Rectal smooth muscle tissue (tissue), 1 donor: ENCODE measurements around the gene DAGLB.
A peak's percentile ranks its signal among the peaks of the same experiment; 100 is the strongest.
"Not testable (repeated sequence)": the region's sequence is repeated elsewhere in the genome, so short reads cannot be mapped to it uniquely, and the experiment has no call there.

Experiments
- H3K27ac ChIP-seq: one replicate; pipeline ENCODE4 v1.7.0; 2013; ENCODE audit warnings: low read depth, low read length, inconsistent platforms
- H3K27me3 ChIP-seq: one replicate; pipeline ENCODE4 v1.7.0; 2013; ENCODE audit warnings: low read length; ENCODE audit not compliant: control insufficient read depth, insufficient read depth
- H3K36me3 ChIP-seq: one replicate; pipeline ENCODE4 v1.7.0; 2013; ENCODE audit warnings: low read length; ENCODE audit not compliant: control insufficient read depth, insufficient read depth
- H3K4me1 ChIP-seq: one replicate; pipeline ENCODE4 v1.7.0; 2013; ENCODE audit warnings: low read length; ENCODE audit not compliant: control insufficient read depth, insufficient read depth
- H3K4me3 ChIP-seq: one replicate; pipeline ENCODE4 v1.7.0; 2013; ENCODE audit warnings: low read length
- H3K9ac ChIP-seq: one replicate; pipeline ENCODE4 v1.7.0; 2013; ENCODE audit warnings: low read length

DAGLB gene

GRCh38 chr7:6385909-6386560, 61.7 kb downstream of the DAGLB start:
- no peak overlapping the region for H3K9ac ChIP-seq

GRCh38 chr7:6385110-6385781, 62.5 kb downstream of the DAGLB start:
- Histone ChIP-seq H3K4me3 (no peak overlapping the region), H3K36me3 (peaks cover 9% of the 10 kb centered on the region), H3K9ac (no peak overlapping the region), H3K27ac (no peak overlapping the region), H3K27me3 (no peaks in the 10 kb centered on the region), H3K4me1 (peaks cover 15% of the 10 kb centered on the region)

More at GRCh38 chr7:6385909-6386560, 61.7 kb downstream of the DAGLB start:
- H3K27ac ChIP-seq, result peak overlapping the region; percentile 47
- peaks cover 9% of the 10 kb centered on the region for H3K4me1 ChIP-seq
- H3K36me3 ChIP-seq, result peaks cover 9% of the 10 kb centered on the region
- no peak overlapping the region for H3K4me3 ChIP-seq
- H3K27me3 ChIP-seq, result no peaks in the 10 kb centered on the region

- H3K4me1 ChIP-seq, result peaks cover 21% of the 10 kb centered on the region
- no peak overlapping the region for H3K27ac ChIP-seq
- no peak overlapping the region for H3K4me3 ChIP-seq
- H3K27me3 ChIP-seq, result no peaks in the 10 kb centered on the region
- no peak overlapping the region for H3K9ac ChIP-seq
- H3K36me3 ChIP-seq, result peaks cover 9% of the 10 kb centered on the region
Observed at GRCh38 chr7:6384327-6384726, 63.4 kb downstream of the DAGLB start.

GRCh38 chr7:6382817-6383216, 64.9 kb downstream of the DAGLB start:
- peaks cover 3% of the 10 kb centered on the region for H3K36me3 ChIP-seq
- H3K4me3 ChIP-seq, result no peak overlapping the region
- no peaks in the 10 kb centered on the region for H3K27me3 ChIP-seq
- no peak overlapping the region for H3K9ac ChIP-seq
- no peak overlapping the region for H3K27ac ChIP-seq
- H3K4me1 ChIP-seq, result peaks cover 21% of the 10 kb centered on the region

- H3K4me3 ChIP-seq, H3K36me3 ChIP-seq, H3K9ac ChIP-seq, H3K27me3 ChIP-seq, H3K27ac ChIP-seq: not testable (repeated sequence)
- H3K4me1 ChIP-seq, result peaks cover 26% of the 10 kb centered on the region
Observed at GRCh38 chr7:6381846-6382245, 65.9 kb downstream of the DAGLB start.

GRCh38 chr7:6380310-6381095, 67.3 kb downstream of the DAGLB start:
- peak overlapping the region; percentile 33 for H3K27ac ChIP-seq
- peaks cover 21% of the 10 kb centered on the region for H3K4me1 ChIP-seq
- H3K4me3 ChIP-seq, result no peak overlapping the region
- no peaks in the 10 kb centered on the region for H3K27me3 ChIP-seq
- no peak overlapping the region for H3K9ac ChIP-seq
- H3K36me3 ChIP-seq, result no peaks in the 10 kb centered on the region

GRCh38 chr7:6379886-6380285, 67.9 kb downstream of the DAGLB start:
- no peak overlapping the region for H3K9ac ChIP-seq

GRCh38 chr7:6378556-6378955, 69.2 kb downstream of the DAGLB start:
- H3K4me3 ChIP-seq, H3K27ac ChIP-seq: not testable (repeated sequence)
- H3K4me1 ChIP-seq, result peaks cover 18% of the 10 kb centered on the region

More at GRCh38 chr7:6379886-6380285, 67.9 kb downstream of the DAGLB start:
- no peaks in the 10 kb centered on the region for H3K27me3 ChIP-seq
- H3K36me3 ChIP-seq, result no peaks in the 10 kb centered on the region
- no peak overlapping the region for H3K27ac ChIP-seq
- H3K4me3 ChIP-seq, result no peak overlapping the region
- peaks cover 21% of the 10 kb centered on the region for H3K4me1 ChIP-seq

GRCh38 chr7:6376820-6377219, 70.9 kb downstream of the DAGLB start:
- peaks cover 18% of the 10 kb centered on the region for H3K4me1 ChIP-seq
- peak overlapping the region; percentile 36 for H3K4me3 ChIP-seq
- no peak overlapping the region for H3K9ac ChIP-seq
- no peaks in the 10 kb centered on the region for H3K36me3 ChIP-seq
- H3K27me3 ChIP-seq, result no peaks in the 10 kb centered on the region
- H3K27ac ChIP-seq, result no peak overlapping the region

More at GRCh38 chr7:6378556-6378955, 69.2 kb downstream of the DAGLB start:
- H3K27me3 ChIP-seq, H3K9ac ChIP-seq, H3K36me3 ChIP-seq: not testable (repeated sequence)

- Histone ChIP-seq H3K27ac (peak overlapping the region; percentile 80), H3K36me3 (no peaks in the 10 kb centered on the region), H3K4me3 (peak overlapping the region; percentile 77), H3K27me3 (no peaks in the 10 kb centered on the region), H3K4me1 (peaks cover 16% of the 10 kb centered on the region), H3K9ac (peak overlapping the region; percentile 25)
Observed at GRCh38 chr7:6375348-6376101, 72.2 kb downstream of the DAGLB start.

GRCh38 chr7:6367701-6368211, 80.0 kb downstream of the DAGLB start:
- Histone ChIP-seq H3K4me3 (peak overlapping the region; percentile 4), H3K27ac (no peak overlapping the region)

GRCh38 chr7:6365451-6365850, 82.3 kb downstream of the DAGLB start:
- Histone ChIP-seq H3K27ac (no peak overlapping the region), H3K27me3 (no peaks in the 10 kb centered on the region), H3K4me1 (no peaks in the 10 kb centered on the region), H3K4me3 (no peak overlapping the region), H3K9ac (no peak overlapping the region), H3K36me3 (no peaks in the 10 kb centered on the region)

More at GRCh38 chr7:6367701-6368211, 80.0 kb downstream of the DAGLB start:
- no peaks in the 10 kb centered on the region for H3K27me3 ChIP-seq
- no peaks in the 10 kb centered on the region for H3K4me1 ChIP-seq
- no peaks in the 10 kb centered on the region for H3K36me3 ChIP-seq
- no peak overlapping the region for H3K9ac ChIP-seq
